NCI-H146 (cell line): ENCODE measurements around the gene PLA2G7.
"Not testable (repeated sequence)": the region's sequence is repeated elsewhere in the genome, so short reads cannot be mapped to it uniquely, and the experiment has no call there.

Source experiments
- DNase-seq: peaks from one replicate; lab custom pipeline; 2025; lab: John Stamatoyannopoulos, UW

Gene PLA2G7

DNA sequence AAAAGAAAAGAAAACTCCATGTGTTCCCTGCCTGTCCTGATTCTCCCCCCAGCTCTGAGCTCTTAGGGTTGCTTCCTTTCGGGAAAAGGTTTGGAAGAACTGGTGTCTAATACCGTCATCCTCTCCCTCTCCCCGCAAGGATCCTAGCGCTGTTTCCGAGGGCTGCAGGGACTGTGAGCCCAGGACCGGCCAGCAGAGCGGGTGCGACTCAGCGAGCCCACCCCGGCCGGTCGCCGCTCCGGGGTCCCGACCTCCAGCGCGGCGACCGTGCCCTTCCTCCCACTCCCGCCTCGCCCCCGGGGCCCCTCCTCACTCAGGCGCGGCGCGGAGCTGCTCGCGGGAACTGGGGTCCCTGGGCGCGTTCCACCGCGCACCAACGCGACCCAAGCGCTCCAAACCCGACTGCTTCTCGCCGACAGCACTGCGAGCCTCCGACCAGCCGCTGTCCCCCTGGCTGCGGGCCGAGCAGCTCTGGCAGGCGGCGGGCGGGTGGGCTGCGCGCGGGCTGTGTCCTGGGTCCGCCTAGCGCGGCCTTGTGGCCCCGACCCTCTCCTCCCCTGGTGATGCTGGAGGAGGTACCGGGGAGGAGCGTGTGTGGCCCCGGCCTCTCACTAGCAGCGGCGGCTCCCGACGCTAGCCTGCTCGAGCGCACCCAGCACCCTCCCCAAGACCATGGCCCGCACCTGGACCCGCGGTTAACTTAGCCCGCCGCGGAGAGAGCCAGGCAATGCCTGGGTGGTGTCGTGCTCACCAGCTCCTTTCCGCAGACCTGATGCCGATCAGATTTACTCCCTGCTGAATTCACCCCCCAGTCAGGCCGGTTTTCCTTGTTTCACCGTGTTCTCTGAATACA is at the start of gene PLA2G7:
PLA2G7 (minus strand) TSS at position 509 of the 853 bp plus-strand sequence. CDS start 12,484 bp downstream, outside the sequence.
- DNase-seq: no peak

DNA sequence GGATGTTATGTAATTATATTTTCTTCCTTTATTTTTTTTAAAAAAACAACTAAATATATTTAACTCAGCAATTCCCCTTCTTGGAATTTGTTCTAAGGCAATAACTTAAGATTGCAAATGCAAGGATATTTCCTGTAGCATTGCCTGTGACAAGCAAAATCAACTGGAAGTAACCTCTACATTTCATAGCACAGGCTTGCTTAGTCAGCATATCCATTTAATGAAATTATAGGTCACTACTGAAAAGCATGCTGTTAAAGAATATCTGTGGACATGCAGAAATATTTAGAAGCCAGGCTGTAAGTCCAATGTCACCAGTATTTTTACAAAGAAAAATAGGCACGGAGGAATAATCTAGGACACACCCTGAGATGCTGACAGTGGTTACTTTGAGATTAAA is 49.4 kb upstream of the PLA2G7 start:
- DNase-seq: no peak

DNA sequence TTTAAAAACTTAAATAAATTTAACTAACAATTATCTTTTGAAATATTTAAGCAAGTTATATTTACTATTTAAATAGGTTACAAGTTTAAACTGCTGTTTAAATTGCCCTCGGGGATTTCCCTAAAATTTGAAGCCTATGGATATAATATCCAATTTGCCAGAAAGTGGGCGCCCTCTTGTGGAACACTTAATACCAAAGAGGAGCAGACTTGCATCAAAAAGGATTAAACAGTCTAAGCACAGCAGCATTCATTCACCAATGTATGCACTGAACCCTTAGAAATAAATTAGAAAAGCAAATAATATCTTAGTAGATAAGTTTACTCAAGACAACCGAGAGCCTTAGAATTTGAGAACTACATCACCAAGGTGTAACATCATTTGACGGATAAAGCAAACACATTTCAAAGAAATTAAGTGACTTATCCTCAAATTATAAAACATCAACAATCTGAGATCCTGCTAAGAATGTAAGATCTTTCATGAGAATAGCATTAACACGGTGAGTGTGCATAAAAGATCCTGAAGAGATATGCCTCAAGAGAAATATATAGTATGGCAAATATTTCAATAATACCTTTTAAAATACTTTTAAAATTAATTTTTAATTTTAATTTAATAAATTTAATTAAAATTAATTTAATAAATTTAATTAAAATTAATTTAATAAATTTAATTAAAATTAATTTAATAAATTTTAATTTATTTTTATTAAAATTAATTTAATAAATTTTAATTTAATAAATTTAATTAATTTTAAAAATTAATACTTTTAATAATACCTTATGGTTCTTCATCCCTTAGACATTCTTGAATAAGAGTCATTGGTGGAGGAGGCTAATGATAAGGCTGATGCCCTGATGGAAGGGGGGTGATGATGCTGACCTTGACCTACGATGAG is 46.6 kb upstream of the PLA2G7 start:
- peak; percentile 33 for DNase-seq

DNA sequence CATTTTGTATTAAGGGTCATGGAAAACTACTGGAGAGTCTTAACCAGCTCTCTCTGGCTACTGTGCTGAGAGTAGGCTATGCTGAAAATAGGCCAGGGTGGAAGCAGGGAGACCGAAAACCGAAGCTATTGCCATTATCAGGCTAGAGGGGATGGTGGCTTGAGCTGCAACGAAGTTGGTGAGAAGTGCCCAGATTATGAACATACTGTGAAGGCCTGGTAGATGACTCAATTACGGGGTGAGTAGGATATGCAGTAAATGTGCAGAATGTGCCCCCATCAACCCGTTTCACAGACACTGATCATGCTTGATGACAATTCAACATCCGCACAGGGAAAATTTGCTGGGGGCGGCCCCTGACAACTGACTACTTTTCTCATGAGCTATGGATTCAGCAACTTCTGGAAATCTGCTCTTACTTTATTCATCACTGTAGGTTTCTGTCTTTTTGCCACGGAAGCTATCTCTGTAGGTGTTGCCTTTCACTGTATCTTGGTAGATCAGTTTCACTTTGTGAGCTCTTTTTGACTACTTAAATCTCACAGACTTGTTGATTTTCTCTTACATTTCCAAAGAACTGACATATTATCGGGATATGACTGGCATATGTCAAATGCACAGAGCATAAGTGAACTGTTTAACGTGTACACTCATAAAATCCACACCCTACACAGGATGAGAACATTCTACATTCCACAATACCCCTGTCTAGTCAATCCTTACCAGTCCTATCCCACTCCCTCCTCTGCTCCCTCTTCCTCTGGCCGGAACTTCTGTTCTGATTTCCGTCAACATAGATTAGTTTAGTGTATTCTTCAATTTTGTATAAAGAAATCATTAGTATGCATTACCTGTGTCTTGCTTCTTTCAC is 42.5 kb upstream of the PLA2G7 start:
- DNase-seq: no peak

DNA sequence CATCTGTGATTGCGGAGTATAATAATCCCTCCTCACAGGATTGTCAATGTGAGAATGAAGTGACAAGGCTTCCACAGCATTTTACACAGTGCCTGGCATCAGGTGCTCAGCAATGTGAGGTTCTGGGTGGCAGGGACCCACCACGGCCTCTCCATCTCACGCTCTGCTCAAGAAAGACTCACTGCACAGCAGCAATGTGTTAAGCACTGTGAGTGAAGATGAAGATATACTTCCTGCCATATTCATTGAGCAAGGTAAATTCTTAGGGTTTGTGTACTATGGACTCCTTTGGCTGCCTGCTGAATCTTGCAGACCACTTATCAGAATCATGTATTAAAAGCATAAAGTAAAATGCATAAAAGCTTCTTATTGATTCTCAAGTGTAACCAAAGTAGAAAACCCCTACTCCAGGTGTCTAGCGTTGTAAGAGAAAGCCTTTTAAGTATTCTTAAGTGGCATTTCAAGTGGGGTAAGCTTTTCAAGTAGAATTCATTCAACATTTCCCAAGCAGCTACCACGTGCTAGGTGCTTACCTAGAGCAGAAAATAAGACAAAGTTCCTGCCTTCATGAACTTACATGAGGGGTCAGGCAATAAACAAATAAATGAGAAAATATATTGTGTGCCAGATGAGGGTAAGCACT is 41.0 kb upstream of the PLA2G7 start:
- no peak for DNase-seq

DNA sequence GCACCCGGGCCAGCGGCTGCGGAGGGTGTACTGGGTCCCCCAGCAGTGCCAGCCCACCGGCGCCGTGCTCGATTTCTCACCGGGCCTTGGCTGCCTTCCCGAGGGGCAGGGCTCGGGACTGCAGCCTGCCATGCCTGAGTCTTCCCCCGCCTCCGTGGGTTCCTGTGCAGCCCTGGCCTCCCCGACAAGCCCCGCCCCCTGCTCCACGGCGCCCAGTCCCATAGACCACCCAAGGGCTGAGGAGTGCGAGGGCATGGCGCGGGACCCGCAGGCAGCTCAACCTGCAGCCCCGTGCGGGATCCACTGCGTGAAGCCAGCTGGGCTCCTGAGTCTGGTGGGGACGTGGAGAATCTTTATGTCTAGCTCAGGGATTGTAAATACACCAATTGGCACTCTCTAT is 39.6 kb upstream of the PLA2G7 start:
- not testable (repeated sequence) for DNase-seq

DNA sequence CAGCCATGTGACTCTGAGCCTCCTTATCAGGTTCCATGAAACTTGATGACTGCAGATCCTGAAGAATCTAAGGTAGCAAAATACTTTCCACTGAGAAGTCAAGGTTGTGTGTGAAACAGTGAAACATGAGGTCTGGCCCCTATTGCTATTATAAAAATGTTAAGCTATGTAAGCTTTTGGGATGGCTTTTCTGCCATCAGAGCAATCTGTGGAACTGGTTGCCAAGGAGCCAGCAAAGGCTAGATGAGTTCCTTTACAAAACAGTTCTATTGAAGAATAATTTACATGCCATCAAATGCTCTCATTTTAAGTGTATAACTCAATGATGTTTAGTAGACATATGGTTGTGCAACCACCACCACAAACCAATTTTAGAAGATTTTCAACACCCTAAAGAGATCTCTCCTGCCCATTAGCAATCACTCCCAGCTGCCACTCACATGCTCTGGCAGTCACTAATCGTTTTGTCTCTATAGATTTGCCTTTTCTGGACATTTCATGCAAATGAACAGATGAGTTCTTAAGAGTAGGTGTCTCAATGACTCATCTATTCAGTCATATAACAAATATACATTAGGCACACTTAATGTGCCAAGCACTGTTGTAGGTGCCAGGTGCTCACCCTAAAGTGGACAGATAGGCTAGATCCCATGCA is 38.2 kb upstream of the PLA2G7 start:
- DNase-seq: no peak

DNA sequence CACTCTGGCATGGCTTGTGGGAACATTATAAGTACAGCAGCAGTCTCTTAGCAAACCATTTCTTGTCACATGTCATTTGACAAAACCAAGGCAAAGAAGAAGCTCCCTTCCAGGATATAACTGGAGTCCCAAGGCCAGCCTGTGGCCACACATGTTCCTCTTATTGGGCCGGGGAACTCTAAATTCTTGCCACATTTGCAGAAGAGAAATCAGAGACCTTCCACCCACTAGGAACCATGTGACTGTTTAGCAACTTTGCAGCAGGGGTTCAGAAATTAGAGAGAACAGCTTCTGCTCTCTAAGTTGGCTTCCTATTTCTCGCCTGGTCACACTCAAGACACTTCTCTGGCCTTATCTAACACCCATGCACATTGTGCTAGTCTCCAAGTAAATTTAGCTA is 37.6 kb upstream of the PLA2G7 start:
- no peak for DNase-seq

DNA sequence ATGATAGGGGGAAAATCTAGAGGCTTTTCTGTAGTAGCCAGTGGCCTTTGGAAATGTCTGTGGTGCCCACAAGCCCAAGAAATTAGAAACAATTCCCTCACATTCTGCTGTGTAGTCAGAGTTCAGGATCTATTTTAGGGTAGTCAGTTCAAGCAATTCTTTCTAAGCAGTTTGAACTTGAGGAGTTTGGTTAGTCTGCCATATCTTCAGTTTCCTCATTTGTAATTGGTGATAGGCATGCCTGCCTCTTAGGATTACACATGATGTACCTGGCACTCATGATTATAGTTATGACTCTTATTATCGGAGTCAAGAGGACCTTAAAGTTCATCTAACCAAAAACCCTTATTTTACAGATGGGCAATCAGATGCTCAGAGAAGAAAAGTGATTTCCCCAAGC is 36.8 kb upstream of the PLA2G7 start:
- no peak for DNase-seq

DNA sequence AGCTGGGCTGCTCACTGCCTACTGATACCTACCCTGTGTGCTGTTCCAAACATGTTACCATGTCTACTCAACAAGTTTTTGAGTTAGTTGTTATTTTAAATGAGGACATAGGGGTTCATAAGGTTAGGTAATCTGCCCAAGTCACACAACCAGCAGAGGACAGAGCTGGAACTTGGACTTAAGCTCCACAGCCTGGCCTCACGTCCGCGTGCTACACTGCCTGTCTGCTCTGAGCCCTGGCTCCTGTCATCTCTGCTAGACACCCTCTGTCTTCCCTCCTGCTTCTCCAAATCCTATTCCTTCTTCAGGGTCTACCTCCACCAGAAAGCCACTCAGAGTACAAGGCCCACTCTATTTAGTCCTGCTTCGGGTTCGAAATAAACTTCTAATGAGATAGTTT is 29.8 kb upstream of the PLA2G7 start:
- no peak for DNase-seq

DNA sequence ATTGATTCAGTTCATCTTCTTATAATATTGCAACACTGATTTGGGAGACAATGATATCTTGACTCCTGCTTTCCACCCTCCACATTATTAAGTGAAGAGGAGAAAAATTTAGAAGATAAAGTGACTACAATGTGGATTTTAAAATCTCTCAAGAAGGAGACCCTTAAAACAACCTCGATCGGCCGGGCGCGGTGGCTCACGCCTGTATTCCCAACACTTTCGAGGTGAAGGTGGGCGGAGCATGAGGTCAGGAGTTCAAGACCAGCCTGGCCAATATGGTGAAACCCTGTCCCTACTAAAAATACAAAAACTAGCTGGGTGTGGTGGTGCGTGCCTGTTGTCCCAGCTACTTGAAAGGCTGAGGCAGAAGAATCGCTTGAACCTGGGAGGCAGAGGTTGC is 29.1 kb upstream of the PLA2G7 start:
- DNase-seq: not testable (repeated sequence)

DNA sequence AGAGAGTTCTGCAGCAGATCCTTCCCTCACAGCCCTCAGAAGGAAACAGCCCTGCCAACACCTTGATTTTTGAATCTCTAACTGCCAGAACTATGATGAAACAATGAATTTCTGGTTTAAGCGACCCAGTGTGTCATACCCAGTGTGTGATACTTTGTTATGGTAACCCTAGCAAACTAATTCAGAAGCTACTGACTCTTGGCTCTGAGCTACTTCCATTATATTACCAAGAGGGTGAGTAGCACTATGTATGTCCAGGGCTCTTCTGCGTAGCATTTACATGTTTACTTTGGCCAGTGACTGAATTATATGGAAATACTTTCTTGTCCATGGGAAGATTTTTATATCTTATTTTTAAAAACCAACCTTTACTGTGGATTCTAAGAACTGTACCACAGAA is 28.3 kb upstream of the PLA2G7 start:
- no peak for DNase-seq

DNA sequence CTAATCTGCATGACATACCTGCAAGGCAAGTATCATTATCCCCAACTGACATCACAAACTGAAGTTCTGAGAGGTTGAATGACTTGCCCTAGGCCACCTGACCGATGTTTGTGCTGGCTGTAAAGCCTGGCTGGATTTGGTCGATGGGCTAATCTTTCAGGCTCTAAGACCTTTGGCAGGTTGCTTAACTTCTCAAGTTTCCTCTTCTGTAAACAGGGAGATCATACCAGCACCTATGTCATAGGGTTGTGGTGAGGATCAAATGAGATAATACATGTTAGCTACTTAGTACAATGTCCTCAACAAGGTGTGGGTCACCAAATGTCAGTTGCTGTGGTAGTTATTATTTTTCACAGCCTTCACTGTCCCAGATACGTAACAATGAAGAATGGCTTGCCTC is 25.8 kb upstream of the PLA2G7 start:
- DNase-seq: no peak

DNA sequence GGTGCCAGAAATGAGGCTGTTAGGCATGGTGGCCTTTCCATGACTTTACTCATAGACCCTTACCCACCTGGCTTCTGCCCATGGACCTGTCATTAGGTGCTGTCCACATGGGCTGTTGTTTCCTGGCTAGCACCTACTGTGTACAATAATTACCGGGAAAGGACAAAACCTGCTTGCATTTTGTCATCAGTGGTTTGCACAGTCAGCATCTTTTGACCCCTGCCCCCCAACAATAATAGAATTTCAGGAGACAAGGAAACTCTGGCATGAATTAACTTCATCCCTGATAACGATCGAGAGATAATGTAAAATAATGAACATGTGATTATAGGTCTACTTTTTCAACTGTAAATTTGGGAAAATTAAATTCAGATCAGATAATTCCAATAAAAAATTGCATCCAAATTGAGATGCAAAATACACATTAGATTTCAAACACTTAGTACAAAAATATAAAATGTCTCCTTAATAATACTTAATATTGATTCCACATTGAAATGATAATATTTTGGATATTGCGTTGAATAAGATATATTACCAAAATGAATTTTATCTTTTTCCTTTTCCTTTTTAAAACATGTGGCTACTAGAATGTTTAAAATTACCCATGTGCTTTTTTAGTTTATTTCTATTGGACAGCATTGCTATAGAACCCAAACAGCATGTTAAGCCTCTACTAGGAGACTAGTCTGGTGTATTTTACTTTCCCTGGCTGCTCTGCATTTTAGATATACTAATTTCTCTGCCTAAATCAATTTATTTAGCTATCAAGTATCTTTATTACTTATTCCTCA is 24.0 kb upstream of the PLA2G7 start:
- no peak for DNase-seq

DNA sequence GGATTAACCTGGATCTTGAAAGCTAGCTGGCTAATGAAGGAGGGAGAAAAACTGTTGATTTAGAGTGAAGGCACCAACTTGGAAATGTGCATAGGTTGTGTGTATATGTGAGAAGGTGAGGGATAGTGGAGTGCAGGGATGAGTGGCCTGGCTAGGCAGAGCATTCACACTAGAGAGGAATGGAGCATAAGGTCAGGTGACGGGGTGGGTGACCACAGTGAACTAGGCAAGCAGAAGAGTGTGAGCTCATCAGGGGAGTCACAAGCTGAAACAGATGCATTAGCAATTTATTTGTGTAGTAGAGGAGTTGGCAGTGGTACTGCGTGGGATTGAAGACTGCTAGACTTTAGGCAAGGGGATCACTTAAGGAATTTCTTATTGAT is 22.0 kb upstream of the PLA2G7 start:
- DNase-seq: no peak

DNA sequence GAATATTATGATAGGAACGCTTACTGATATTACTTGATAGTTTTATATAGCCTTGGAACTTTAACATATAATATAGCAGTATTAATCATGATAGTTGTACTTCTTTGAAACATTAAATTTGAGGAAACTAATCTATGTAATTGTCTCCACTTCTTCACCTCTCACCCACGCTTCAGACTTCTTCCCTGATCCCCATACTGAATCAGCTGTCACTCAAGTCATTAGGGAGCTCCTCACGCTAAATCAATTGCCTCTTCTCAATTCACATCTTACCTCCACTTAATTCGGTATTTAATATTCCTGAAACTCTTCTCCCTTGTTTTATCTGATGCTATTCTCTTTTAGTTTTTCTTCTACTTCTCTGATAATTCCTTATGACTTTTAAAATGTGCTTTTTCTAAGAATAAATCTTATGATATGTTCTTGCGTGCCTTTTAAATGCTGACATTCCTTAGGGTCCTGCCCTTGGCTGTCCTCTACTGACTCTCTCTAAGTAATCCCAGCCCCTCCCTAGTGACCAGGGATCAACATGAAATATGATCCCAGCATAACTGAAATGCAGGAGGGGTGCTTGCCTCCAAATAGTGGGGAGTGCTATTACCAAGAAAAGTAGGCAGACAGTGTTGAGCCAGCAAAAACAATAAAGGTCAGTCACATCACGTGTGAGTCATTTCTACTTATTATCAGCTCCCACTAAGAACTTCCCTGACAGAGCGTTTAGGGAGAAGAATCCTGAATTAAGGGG is 21.5 kb upstream of the PLA2G7 start:
- no peak for DNase-seq

DNA sequence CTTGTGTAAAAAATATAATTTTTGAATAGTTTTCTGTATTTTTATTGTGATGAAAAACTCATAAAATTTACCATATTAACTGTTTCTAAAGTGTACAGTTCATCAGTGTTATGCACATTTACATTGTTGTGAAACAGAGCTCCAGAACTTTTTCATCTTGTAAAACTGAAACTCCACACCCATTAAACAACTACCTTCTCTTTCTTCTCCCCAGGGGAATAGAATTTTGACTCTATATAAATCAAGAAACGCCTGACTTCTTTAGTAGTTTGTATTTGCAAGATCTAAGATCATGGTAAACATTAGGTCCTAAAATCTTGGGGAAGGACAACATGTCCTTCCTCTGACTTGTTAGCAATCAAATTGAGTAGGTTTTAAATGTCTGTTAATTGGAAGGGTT is 20.7 kb upstream of the PLA2G7 start:
- DNase-seq: no peak

DNA sequence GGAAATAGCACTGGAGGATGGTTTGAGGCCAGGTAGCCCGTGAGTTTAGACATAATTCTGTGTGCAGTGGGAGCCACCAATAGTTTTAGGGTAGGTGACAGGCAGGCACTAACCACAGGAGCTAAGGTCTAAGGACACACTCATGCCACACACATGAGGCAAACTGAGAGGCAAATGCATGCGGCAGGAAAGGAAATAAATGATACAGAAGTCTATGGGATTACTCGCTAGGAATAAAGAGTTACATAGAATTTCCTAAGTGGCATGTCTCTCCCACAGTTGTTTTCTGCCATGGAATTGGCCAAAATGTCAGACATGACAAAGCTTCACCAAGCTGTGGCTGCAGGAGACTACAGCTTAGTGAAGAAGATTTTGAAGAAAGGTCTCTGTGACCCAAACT is 16.5 kb upstream of the PLA2G7 start:
- no peak for DNase-seq

DNA sequence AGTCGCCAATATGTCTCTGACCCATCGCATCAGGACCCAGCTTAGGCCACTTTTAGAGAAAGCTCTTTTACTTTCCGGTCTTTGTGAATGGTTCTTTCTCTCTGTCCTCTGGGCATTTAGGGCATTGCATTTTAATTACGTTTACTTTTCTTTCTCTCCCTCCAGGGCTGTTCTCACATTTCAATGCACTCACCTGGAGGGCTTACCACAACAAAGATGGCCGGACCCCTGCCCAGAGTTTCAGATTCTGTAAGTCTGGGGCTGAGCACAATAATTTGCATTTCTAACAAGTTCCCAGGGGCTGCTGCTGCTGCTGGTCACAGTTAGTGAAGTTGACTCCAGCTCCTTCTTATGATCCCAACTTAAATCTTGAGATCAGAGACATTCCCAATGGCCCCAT is 14.6 kb upstream of the PLA2G7 start:
- no peak for DNase-seq
